Natural killer cell (primary cell): Measurements from ENCODE around the gene GNG5. TPM values are rescaled to one million over a fixed set of nuclear protein-coding genes. Genes with fewer than 3 reads are reported as not detected.

Experiments
- ATAC-seq, 3 donors: fragments of 150-1000 bp in 2 of 3; fragments of 200-7000 bp in 1 of 3; cut with Tn5 transposase; 1 replicate in 1 of 3; 2 replicates in 2 of 3; pipeline ENCODE4 v1.10.0; 2021; ENCODE audit warnings: mild to moderate bottlenecking in 2 of 3, moderate library complexity in 2 of 3
- DNase-seq, 2 donors: peaks; one replicate each; pipeline versions ENCODE4 v3.0.0 to v3.0.0-alpha.2; 2013 to 2021; ENCODE audit warnings: mixed read lengths in 1 of 2
- H3K27ac ChIP-seq: one replicate; pipeline ENCODE4 v1.5.1; 2013; ENCODE audit warnings: mild to moderate bottlenecking, low read length
- H3K27me3 ChIP-seq: one replicate; pipeline ENCODE4 v1.6.1; 2013; ENCODE audit warnings: low read length; ENCODE audit not compliant: control insufficient read depth, insufficient read depth
- H3K36me3 ChIP-seq: one replicate; pipeline ENCODE4 v1.6.1; 2013; ENCODE audit warnings: low read length; ENCODE audit not compliant: control insufficient read depth, insufficient read depth
- H3K4me1 ChIP-seq: one replicate; pipeline ENCODE4 v1.6.1; 2013; ENCODE audit warnings: low read length; ENCODE audit not compliant: control insufficient read depth, insufficient read depth
- H3K4me3 ChIP-seq: one replicate; pipeline ENCODE4 v1.5.1; 2013; ENCODE audit warnings: low read length
- H3K9me3 ChIP-seq: one replicate; pipeline ENCODE4 v1.6.1; 2013; ENCODE audit warnings: low read length; ENCODE audit not compliant: control insufficient read depth, insufficient read depth
- H3K27ac Mint-ChIP-seq, 2 donors: one replicate each; pipeline ENCODE4 v1.8.0; 2022; ENCODE audit warnings: mild to moderate bottlenecking in 2 of 2, mixed read lengths in 2 of 2, moderate library complexity in 1 of 2
- H3K27me3 Mint-ChIP-seq, 2 donors: one replicate each; pipeline ENCODE4 v1.8.0; 2022; ENCODE audit warnings: low read depth in 2 of 2, mixed read lengths in 2 of 2
- H3K36me3 Mint-ChIP-seq: one replicate; pipeline ENCODE4 v1.8.0; 2022; ENCODE audit warnings: mixed read lengths
- H3K4me1 Mint-ChIP-seq, 2 donors: one replicate each; pipeline ENCODE4 v1.8.0; 2022; ENCODE audit warnings: mixed read lengths in 2 of 2
- H3K4me3 Mint-ChIP-seq: one replicate; pipeline ENCODE4 v1.8.0; 2022; ENCODE audit warnings: mild to moderate bottlenecking, moderate library complexity, mixed read lengths
- H3K9me3 Mint-ChIP-seq, 2 donors: one replicate each; pipeline ENCODE4 v1.8.0; 2022; ENCODE audit warnings: mixed read lengths in 2 of 2
- WGBS: methylation state at CpG from one replicate; pipeline ENCODE4 v1.1.7; 2013; ENCODE audit warnings: missing lambda C conversion rate; ENCODE audit not compliant: insufficient coverage; 5-methylcytosine and 5-hydroxymethylcytosine counted together
- intact Hi-C: fragments of 100-400 bp; cut with micrococcal nuclease; formaldehyde crosslinking; loops from one replicate; pipeline ENCODE4 v1.14.2; 2022
- total RNA-seq, 4 donors: library from RNA; stranded (reverse); fragments of 120-200 nt in 1 of 4; gene quantifications; one replicate each; pipeline versions ENCODE4 v1.2.3 to v1.2.4, GENCODE V29; 2013 to 2022
- TF ChIP-seq, protein P1 (sequence below): fragments of 200-600 bp; IDR thresholded peaks from one replicate; pipeline ENCODE4 v1.8.0; 2022; ENCODE audit warnings: antibody characterized with exemption

Gene GNG5
- 10 to 100 TPM; 49.5 to 62.3 (median 57.5) TPM for total RNA-seq
- 35.3 TPM for total RNA-seq (2013)

DNA sequence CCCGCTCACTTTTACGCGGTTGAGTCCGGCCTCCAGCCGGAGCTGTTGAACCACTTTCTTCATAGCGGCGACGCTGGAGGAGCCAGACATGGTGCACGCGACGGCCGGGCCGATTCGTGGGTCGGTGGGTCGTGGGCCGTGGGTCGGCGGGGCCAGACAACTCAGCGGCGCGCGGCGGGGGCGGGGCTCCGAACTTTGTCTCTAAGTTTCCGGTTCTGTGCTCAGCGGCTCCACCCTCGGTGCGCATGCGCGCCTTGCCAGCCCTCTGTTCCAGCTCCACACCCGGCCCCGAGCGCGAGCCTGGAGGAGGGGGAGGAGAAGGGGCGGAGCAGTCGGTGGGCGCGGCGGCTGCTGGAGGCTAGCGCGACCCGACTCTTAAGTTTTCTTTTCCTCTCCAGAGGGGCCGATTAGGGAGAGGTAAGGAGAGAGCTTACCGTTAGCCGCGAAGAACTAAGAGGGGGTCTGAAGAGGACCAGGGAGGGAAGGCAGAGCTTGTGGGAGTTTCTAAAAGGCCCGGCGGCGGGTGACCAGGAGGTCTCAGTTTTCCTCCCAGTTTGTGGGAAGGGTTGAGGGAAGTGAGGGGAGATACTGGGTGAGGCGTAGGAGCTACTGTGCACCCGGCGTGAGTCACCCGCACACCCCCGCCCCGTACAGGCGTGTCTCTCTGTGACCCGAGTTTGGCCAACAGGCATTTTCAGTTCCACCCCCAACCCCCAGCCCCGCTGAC, at the start of gene GNG5, which contains the start of gene SPATA1:
TSS of gene GNG5 (minus strand) at position 580 of the 727 bp plus-strand sequence. CDS start at position 90, 490 bp downstream.
TSS of gene SPATA1 (plus strand) at position 385 of the 727 bp plus-strand sequence. CDS start 9,974 bp downstream, outside the sequence.
- Histone ChIP-seq H3K27me3 (no peaks in the 10 kb centered on the region), H3K27ac (peak within 1 kb of the TSS; percentile 98), H3K4me1 (peaks cover 5% of the 10 kb centered on the region), H3K9me3 (no peaks in the 10 kb centered on the region), H3K4me3 (peak within 1 kb of the TSS; percentile 92), H3K36me3 (no peaks in the 10 kb centered on the region)
- H3K27ac Mint-ChIP-seq: peak within 1 kb of the TSS; percentile 91 to 93
- TF ChIP-seq, protein P1, sequence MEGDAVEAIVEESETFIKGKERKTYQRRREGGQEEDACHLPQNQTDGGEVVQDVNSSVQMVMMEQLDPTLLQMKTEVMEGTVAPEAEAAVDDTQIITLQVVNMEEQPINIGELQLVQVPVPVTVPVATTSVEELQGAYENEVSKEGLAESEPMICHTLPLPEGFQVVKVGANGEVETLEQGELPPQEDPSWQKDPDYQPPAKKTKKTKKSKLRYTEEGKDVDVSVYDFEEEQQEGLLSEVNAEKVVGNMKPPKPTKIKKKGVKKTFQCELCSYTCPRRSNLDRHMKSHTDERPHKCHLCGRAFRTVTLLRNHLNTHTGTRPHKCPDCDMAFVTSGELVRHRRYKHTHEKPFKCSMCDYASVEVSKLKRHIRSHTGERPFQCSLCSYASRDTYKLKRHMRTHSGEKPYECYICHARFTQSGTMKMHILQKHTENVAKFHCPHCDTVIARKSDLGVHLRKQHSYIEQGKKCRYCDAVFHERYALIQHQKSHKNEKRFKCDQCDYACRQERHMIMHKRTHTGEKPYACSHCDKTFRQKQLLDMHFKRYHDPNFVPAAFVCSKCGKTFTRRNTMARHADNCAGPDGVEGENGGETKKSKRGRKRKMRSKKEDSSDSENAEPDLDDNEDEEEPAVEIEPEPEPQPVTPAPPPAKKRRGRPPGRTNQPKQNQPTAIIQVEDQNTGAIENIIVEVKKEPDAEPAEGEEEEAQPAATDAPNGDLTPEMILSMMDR: no peak
- no peaks in the 10 kb centered on the region for H3K36me3 Mint-ChIP-seq
- ATAC-seq: peak; percentile 83 to 95 (median 88)
- DNase-seq: peak; percentile 95 to 99
- intact Hi-C loops: loop anchor here (1.0 to 10.0 kb wide), 6 partner anchors 27 to 361 kb away; partner anchors contain the start of genes CTBS, PRKACB, RPF1 and SSX2IP
- WGBS: under 1% methylated on average over 60 of the region's 60 CpGs
- H3K9me3 Mint-ChIP-seq: no peaks in the 10 kb centered on the region
- H3K4me3 Mint-ChIP-seq: peak within 1 kb of the TSS; percentile 97
- H3K4me1 Mint-ChIP-seq: peaks cover 34 to 49% of the 10 kb centered on the region in 2 donors
- H3K27me3 Mint-ChIP-seq: no peaks in the 10 kb centered on the region

DNA sequence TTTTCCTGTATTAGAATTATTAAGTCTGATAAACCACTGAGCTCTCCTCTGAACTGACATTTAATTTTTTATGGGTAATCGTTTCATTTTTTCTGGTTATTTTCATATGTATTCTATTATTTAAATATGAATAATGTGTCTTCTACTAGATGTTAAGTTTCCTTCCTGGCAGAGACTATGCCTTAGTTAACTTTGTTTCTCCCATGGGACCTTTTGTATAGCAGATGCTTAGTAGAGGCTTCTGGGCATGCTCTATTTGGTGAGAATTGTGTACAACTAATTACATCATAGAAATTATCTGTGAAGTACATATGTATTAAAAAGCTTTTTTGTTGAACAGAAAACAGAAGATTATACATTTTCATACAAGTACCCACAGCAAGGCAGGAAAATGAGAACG, 44.4 kb upstream of the GNG5 start:
- Histone ChIP-seq H3K36me3 (peaks cover 10% of the 10 kb centered on the region), H3K27ac (no peak overlapping the region), H3K27me3 (no peaks in the 10 kb centered on the region), H3K4me3 (no peak overlapping the region), H3K4me1 (no peaks in the 10 kb centered on the region), H3K9me3 (no peaks in the 10 kb centered on the region)
- Mint-ChIP-seq H3K36me3 (no peaks in the 10 kb centered on the region), H3K27me3 (no peaks in the 10 kb centered on the region), H3K4me3 (no peak overlapping the region), H3K9me3 (no peaks in the 10 kb centered on the region), H3K4me1 (no peaks in the 10 kb centered on the region), H3K27ac (no peak overlapping the region)
- DNase-seq (no peak), ATAC-seq (no peak)
- TF ChIP-seq, protein P1: no peak
- intact Hi-C loops: no loop called here
- no CpG with 5 or more reads among the region's 2 CpGs for WGBS

DNA sequence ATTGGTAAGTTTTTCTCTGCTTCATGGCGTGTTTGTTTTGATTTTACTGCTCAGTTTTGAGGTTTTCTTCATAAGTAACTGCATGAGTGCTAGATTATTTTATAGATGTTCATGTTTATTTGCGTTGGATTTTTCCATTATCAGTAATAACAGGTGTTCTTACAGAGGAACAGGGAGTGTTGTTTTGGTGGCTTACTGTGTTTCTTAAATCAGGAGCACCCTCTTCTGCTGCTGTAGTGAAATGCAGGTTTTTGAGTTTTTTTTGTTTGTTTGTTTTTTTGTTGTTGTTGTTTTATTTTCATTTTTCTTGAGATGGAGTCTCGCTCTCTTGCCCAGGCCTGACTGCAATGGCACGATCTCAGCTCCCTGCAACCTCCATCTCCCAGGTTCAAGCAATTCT, 35.3 kb upstream of the GNG5 start:
- no peaks in the 10 kb centered on the region for H3K27me3 Mint-ChIP-seq
- no peak overlapping the region for H3K4me3 Mint-ChIP-seq
- H3K9me3 ChIP-seq: no peaks in the 10 kb centered on the region
- no peak overlapping the region for H3K27ac ChIP-seq
- TF ChIP-seq, protein P1: no peak
- H3K36me3 ChIP-seq: no peaks in the 10 kb centered on the region
- no peak for ATAC-seq
- H3K27ac Mint-ChIP-seq: no peak overlapping the region
- H3K27me3 ChIP-seq: no peaks in the 10 kb centered on the region
- peak in 1 of 2 donors; percentile 14 for DNase-seq
- no peaks in the 10 kb centered on the region for H3K9me3 Mint-ChIP-seq
- H3K36me3 Mint-ChIP-seq: peaks cover 14% of the 10 kb centered on the region
- H3K4me3 ChIP-seq: no peak overlapping the region
- intact Hi-C loops: no loop called here
- no peaks in the 10 kb centered on the region for H3K4me1 Mint-ChIP-seq
- WGBS: 94% methylated on average over 4 of the region's 4 CpGs
- H3K4me1 ChIP-seq: no peaks in the 10 kb centered on the region
